ENCODE measurements around the gene ST3GAL3.

DNA sequence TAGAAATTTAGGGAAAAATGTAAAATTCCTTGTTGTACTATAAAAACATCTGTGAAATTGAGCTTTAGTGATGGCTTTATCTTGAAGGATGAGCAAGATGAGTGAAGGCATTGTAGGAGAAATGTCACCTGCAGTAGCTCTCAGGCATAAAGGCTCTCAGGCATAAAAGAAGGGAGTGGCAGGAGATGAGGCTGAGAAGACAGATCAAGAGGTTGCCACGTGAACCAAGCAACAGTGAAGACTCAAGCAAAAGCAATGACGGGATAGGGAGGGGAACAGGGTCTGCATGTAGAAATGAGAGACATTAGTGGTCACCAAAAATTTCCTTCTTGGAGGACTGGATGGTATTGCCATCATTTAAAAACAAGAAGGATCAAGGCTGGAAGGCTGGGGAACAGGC is 98.8 kb downstream of the ST3GAL3 start:
- TF ChIP-seq EP300 (IDR thresholded peaks at IDR 0.05) = no peak
- no peak for TF ChIP-seq POLR2AphosphoS5 (IDR thresholded peaks at IDR 0.05)
